ENCODE results near the gene ACTN3. TPM values are rescaled to one million over a fixed set of nuclear protein-coding genes. Genes with fewer than 3 reads are reported as not detected.

Gene ACTN3
- total RNA-seq, 1 experiment from 2014 or later = not detected

GRCh38 chr11:66564984-66565383 is 18.3 kb downstream of the ACTN3 start:
- Histone ChIP-seq H3K4me1 (ENCODE audit: insufficient read depth, low read length, poor library complexity, severe bottlenecking) (peaks cover 5% of the 10 kb centered on the region), H3K27me3 (replicated peaks; ENCODE audit: insufficient read depth, low read depth, low read length, poor library complexity) (no peaks in the 10 kb centered on the region), H3K36me3 (ENCODE audit: insufficient read depth, low read length, poor library complexity, severe bottlenecking) (no peaks in the 10 kb centered on the region), H3K27ac (ENCODE audit: low read depth, low read length, poor library complexity, severe bottlenecking) (no peak overlapping the region), H3K4me3 (ENCODE audit: low read depth, low read length, poor library complexity, severe bottlenecking) (no peak overlapping the region), H3K9me3 (ENCODE audit: low read depth, low read length, poor library complexity, severe bottlenecking) (no peaks in the 10 kb centered on the region)
- ChIA-PET CTCF (no interaction called here), POLR2A (ENCODE audit: low non-redundant PET) (no interaction called here)
- intact Hi-C loops (cut with micrococcal nuclease; ENCODE audit: unreplicated experiment) = no loop called here
- TF ChIP-seq EZH2 (IDR thresholded peaks at IDR 0.05; ENCODE audit: borderline replicate concordance, low read depth, low read length, poor library complexity, severe bottlenecking) (no peak), CTCF (conservative IDR thresholded peaks at IDR 0.05; ENCODE audit: low read depth, low read length) (no peak)
- no peak for DNase-seq (ENCODE audit: low spot score)
- BruUV-seq (replicated peaks) = no TSS peak

- no peaks in the 10 kb centered on the region for H3K36me3 ChIP-seq (ENCODE audit: insufficient read depth, low read length, poor library complexity, severe bottlenecking)
- H3K27ac ChIP-seq (ENCODE audit: low read depth, low read length, poor library complexity, severe bottlenecking) = no peak overlapping the region
- TF ChIP-seq EZH2 (IDR thresholded peaks at IDR 0.05; ENCODE audit: borderline replicate concordance, low read depth, low read length, poor library complexity, severe bottlenecking) = no peak
- no peak for TF ChIP-seq CTCF (conservative IDR thresholded peaks at IDR 0.05; ENCODE audit: low read depth, low read length)
- POLR2A ChIA-PET (ENCODE audit: low non-redundant PET) = no interaction called here
- intact Hi-C loops (cut with micrococcal nuclease; ENCODE audit: unreplicated experiment) = no loop called here
- no peak overlapping the region for H3K4me3 ChIP-seq (ENCODE audit: low read depth, low read length, poor library complexity, severe bottlenecking)
- BruUV-seq (replicated peaks) = no TSS peak
- CTCF ChIA-PET = interaction anchor here (0.6 kb wide), 1 partner anchor 152 kb away, joined by 3 read pairs; no protein-coding TSS in a partner anchor
- H3K4me1 ChIP-seq (ENCODE audit: insufficient read depth, low read length, poor library complexity, severe bottlenecking) = peaks cover 5% of the 10 kb centered on the region
- no peak for DNase-seq (ENCODE audit: low spot score)
- H3K9me3 ChIP-seq (ENCODE audit: low read depth, low read length, poor library complexity, severe bottlenecking) = no peaks in the 10 kb centered on the region
- H3K27me3 ChIP-seq (replicated peaks; ENCODE audit: insufficient read depth, low read depth, low read length, poor library complexity) = no peaks in the 10 kb centered on the region
Observed at GRCh38 chr11:66566221-66566620, 19.5 kb downstream of the ACTN3 start.

GRCh38 chr11:66567787-66568123 is 21.1 kb downstream of the ACTN3 start:
- ChIA-PET CTCF (no interaction called here), POLR2A (ENCODE audit: low non-redundant PET) (no interaction called here)
- H3K4me3 ChIP-seq (ENCODE audit: low read depth, low read length, poor library complexity, severe bottlenecking) = peak overlapping the region; percentile 54
- no peaks in the 10 kb centered on the region for H3K36me3 ChIP-seq (ENCODE audit: insufficient read depth, low read length, poor library complexity, severe bottlenecking)
- BruUV-seq (replicated peaks) = no TSS peak
- TF ChIP-seq EZH2 (IDR thresholded peaks at IDR 0.05; ENCODE audit: borderline replicate concordance, low read depth, low read length, poor library complexity, severe bottlenecking) = no peak
- TF ChIP-seq CTCF (conservative IDR thresholded peaks at IDR 0.05; ENCODE audit: low read depth, low read length) = no peak
- no peak for DNase-seq (ENCODE audit: low spot score)
- H3K27me3 ChIP-seq (replicated peaks; ENCODE audit: insufficient read depth, low read depth, low read length, poor library complexity) = no peaks in the 10 kb centered on the region
- intact Hi-C loops (cut with micrococcal nuclease; ENCODE audit: unreplicated experiment) = no loop called here
- peaks cover 5% of the 10 kb centered on the region for H3K4me1 ChIP-seq (ENCODE audit: insufficient read depth, low read length, poor library complexity, severe bottlenecking)
- H3K9me3 ChIP-seq (ENCODE audit: low read depth, low read length, poor library complexity, severe bottlenecking) = no peaks in the 10 kb centered on the region
- H3K27ac ChIP-seq (ENCODE audit: low read depth, low read length, poor library complexity, severe bottlenecking) = no peak overlapping the region
